H9 (cell line): ENCODE measurements around the gene MLLT3. TPM values are rescaled to one million over a fixed set of nuclear protein-coding genes. Genes with fewer than 3 reads are reported as not detected.

Experiments used
- DNase-seq: peaks from one replicate; pipeline ENCODE4 v3.0.0-alpha.2; 2017
- H2AFZ ChIP-seq: one replicate; pipeline ENCODE4 v1.6.1; 2013; ENCODE audit warnings: mild to moderate bottlenecking, low read length, control low read depth, moderate library complexity
- H2AK5ac ChIP-seq: 2 replicates; pipeline ENCODE4 v1.6.1; 2013; ENCODE audit warnings: low read length, control low read depth, mixed read lengths; ENCODE audit not compliant: insufficient read length
- H2BK120ac ChIP-seq: one replicate; pipeline ENCODE4 v1.6.1; 2013; ENCODE audit warnings: low read depth, mild to moderate bottlenecking, low read length, control low read depth, inconsistent platforms; ENCODE audit not compliant: poor library complexity, severe bottlenecking
- H2BK12ac ChIP-seq: 2 replicates; pipeline ENCODE4 v1.6.1; 2013; ENCODE audit warnings: low read length, control low read depth, mixed read lengths, low read depth; ENCODE audit not compliant: insufficient read length
- H2BK15ac ChIP-seq: 2 replicates; pipeline ENCODE4 v1.6.1; 2013; ENCODE audit warnings: low read depth, low read length, control low read depth
- H2BK20ac ChIP-seq: one replicate; pipeline ENCODE4 v1.6.1; 2013; ENCODE audit warnings: low read depth, mild to moderate bottlenecking, low read length, control low read depth, inconsistent platforms; ENCODE audit not compliant: poor library complexity, severe bottlenecking
- H2BK5ac ChIP-seq: 2 replicates; pipeline ENCODE4 v1.6.1; 2013; ENCODE audit warnings: low read length, control low read depth, mixed read lengths; ENCODE audit not compliant: insufficient read length
- H3K14ac ChIP-seq: 2 replicates; pipeline ENCODE4 v1.6.1; 2013; ENCODE audit warnings: low read length, control low read depth; ENCODE audit not compliant: insufficient read depth
- H3K18ac ChIP-seq: 2 replicates; pipeline ENCODE4 v1.6.1; 2013; ENCODE audit warnings: low read depth, mild to moderate bottlenecking, mixed read lengths, low read length, control low read depth; ENCODE audit not compliant: insufficient read length
- H3K23ac ChIP-seq: 2 replicates; pipeline ENCODE4 v1.6.1; 2013; ENCODE audit warnings: low read length, control low read depth, mixed read lengths, low read depth; ENCODE audit not compliant: insufficient read length
- H3K23me2 ChIP-seq: 2 replicates; pipeline ENCODE4 v1.6.1; 2013; ENCODE audit warnings: low read depth, mild to moderate bottlenecking, mixed read lengths, low read length, control low read depth; ENCODE audit not compliant: insufficient read length, poor library complexity, severe bottlenecking
- H3K27ac ChIP-seq: 2 replicates; pipeline ENCODE4 v1.5.1; 2013; ENCODE audit warnings: low read length, control low read depth, mixed read lengths, low read depth; ENCODE audit not compliant: insufficient read length
- H3K27me3 ChIP-seq: 2 replicates; pipeline ENCODE4 v1.6.1; 2013; ENCODE audit warnings: low read length, control low read depth, inconsistent platforms; ENCODE audit not compliant: insufficient read depth
- H3K4ac ChIP-seq: 2 replicates; pipeline ENCODE4 v1.6.1; 2013; ENCODE audit warnings: low read depth, mild to moderate bottlenecking, control low read depth, inconsistent platforms, low read length, moderate library complexity
- H3K4me1 ChIP-seq: 2 replicates; pipeline ENCODE4 v1.6.1; 2013; ENCODE audit warnings: low read length, control low read depth, inconsistent platforms; ENCODE audit not compliant: insufficient read depth
- H3K4me2 ChIP-seq: 2 replicates; pipeline ENCODE4 v1.6.1; 2013; ENCODE audit warnings: low read length, control low read depth, mixed read lengths; ENCODE audit not compliant: insufficient read length, insufficient read depth
- H3K56ac ChIP-seq: 2 replicates; pipeline ENCODE4 v1.6.1; 2013; ENCODE audit warnings: low read depth, mild to moderate bottlenecking, mixed read lengths, low read length, control low read depth; ENCODE audit not compliant: insufficient read length
- H3K79me1 ChIP-seq: 2 replicates; pipeline ENCODE4 v1.6.1; 2013; ENCODE audit warnings: low read depth, mild to moderate bottlenecking, moderate library complexity, low read length, control low read depth, inconsistent platforms; ENCODE audit not compliant: insufficient read depth, poor library complexity, severe bottlenecking
- H3K79me2 ChIP-seq: 2 replicates; pipeline ENCODE4 v1.6.1; 2013; ENCODE audit warnings: low read length, control low read depth, inconsistent platforms; ENCODE audit not compliant: insufficient read depth
- H3K9ac ChIP-seq: 2 replicates; pipeline ENCODE4 v1.6.1; 2013; ENCODE audit warnings: low read length, control low read depth, mixed read lengths; ENCODE audit not compliant: insufficient read length; ENCODE audit errors: extremely low read depth
- H3K9me3 ChIP-seq: one replicate; pipeline ENCODE4 v1.6.1; 2013; ENCODE audit warnings: low read depth, low read length, inconsistent platforms; ENCODE audit not compliant: control insufficient read depth
- H3T11ph ChIP-seq: one replicate; pipeline ENCODE4 v1.6.1; 2013; ENCODE audit warnings: mild to moderate bottlenecking, low read length, control low read depth, inconsistent platforms
- H4K20me1 ChIP-seq: one replicate; pipeline ENCODE4 v1.6.1; 2013; ENCODE audit not compliant: control insufficient read depth, insufficient read length, insufficient read depth
- H4K5ac ChIP-seq: 2 replicates; pipeline ENCODE4 v1.6.1; 2013; ENCODE audit warnings: low read depth, mild to moderate bottlenecking, mixed read lengths, low read length, control low read depth; ENCODE audit not compliant: insufficient read length
- H4K8ac ChIP-seq: replicated peaks from 2 replicates; pipeline ENCODE4 v1.6.1; 2013; ENCODE audit warnings: low read length, control low read depth, mixed read lengths, low read depth; ENCODE audit not compliant: insufficient read length
- H4K91ac ChIP-seq: 2 replicates; pipeline ENCODE4 v1.6.1; 2013; ENCODE audit warnings: low read depth, mild to moderate bottlenecking, moderate library complexity, mixed read lengths, low read length, control low read depth; ENCODE audit not compliant: insufficient read length
- H3K27ac Mint-ChIP-seq, 3 experiments: 2 replicates in 2 of 3; 3 replicates in 1 of 3; pipeline ENCODE4 v1.8.0; 2020 to 2021; ENCODE audit warnings: mixed read lengths in 3 of 3, mild to moderate bottlenecking in 1 of 3, moderate library complexity in 1 of 3
- H3K27me3 Mint-ChIP-seq: 2 replicates; pipeline ENCODE4 v1.8.0; 2021; ENCODE audit warnings: low read depth, mild to moderate bottlenecking, moderate library complexity, mixed read lengths
- H3K36me3 Mint-ChIP-seq, 3 experiments: 2 replicates in 2 of 3; 3 replicates in 1 of 3; pipeline ENCODE4 v1.8.0; 2020 to 2021; ENCODE audit warnings: low read depth in 3 of 3, mixed read lengths in 3 of 3; ENCODE audit not compliant: insufficient read depth in 1 of 3
- H3K4me1 Mint-ChIP-seq, 2 experiments: 2 replicates each; pipeline ENCODE4 v1.8.0; 2020; ENCODE audit warnings: mixed read lengths in 2 of 2
- H3K4me3 Mint-ChIP-seq, 2 experiments: 2 replicates in 1 of 2; 3 replicates in 1 of 2; pipeline ENCODE4 v1.8.0; 2020 to 2021; ENCODE audit warnings: mild to moderate bottlenecking in 2 of 2, mixed read lengths in 2 of 2, moderate library complexity in 1 of 2
- H3K9me3 Mint-ChIP-seq, 2 experiments: 2 replicates in 1 of 2; 3 replicates in 1 of 2; pipeline ENCODE4 v1.8.0; 2020; ENCODE audit warnings: mild to moderate bottlenecking in 2 of 2, mixed read lengths in 2 of 2, moderate library complexity in 1 of 2
- CTCF ChIP-seq: fragments of 200-600 bp; sonication (generic); conservative IDR thresholded peaks from 3 replicates; pipeline ENCODE4 v1.8.0; 2021; ENCODE audit warnings: antibody characterized with exemption, mild to moderate bottlenecking
- WGBS: extraction: QIAGEN DNeasy Blood & Tissue Kit; methylation state at CpG from one replicate; pipeline ENCODE4 v1.1.7; 2013; ENCODE audit warnings: missing lambda C conversion rate, low lambda C conversion rate, mixed read lengths; ENCODE audit not compliant: insufficient read length; ENCODE audit errors: extremely low coverage; 5-methylcytosine and 5-hydroxymethylcytosine counted together
- total RNA-seq: library from RNA; stranded (reverse); gene quantifications from 2 replicates; pipeline ENCODE4 v1.2.1, GENCODE V29; 2021

Gene MLLT3
- total RNA-seq, 1 experiment from 2014 or later: 3.9 TPM

GRCh38 chr9:20333991-20334390 lies 288.3 kb downstream of the MLLT3 start:
- no CpG with 5 or more reads among the region's 5 CpGs for WGBS
- H3K18ac ChIP-seq: no peak overlapping the region
- no peak overlapping the region for H4K5ac ChIP-seq
- no peak overlapping the region for H3K14ac ChIP-seq
- no peaks in the 10 kb centered on the region for H3K9me3 ChIP-seq
- H4K20me1 ChIP-seq: no peaks in the 10 kb centered on the region
- no peak overlapping the region for H3K23ac ChIP-seq
- H3K9me3 Mint-ChIP-seq: peaks cover 6 to 8% of the 10 kb centered on the region in 2 experiments; a peak in 3 of 5 replicates
- H3K27me3 Mint-ChIP-seq: no peaks in the 10 kb centered on the region
- no peak overlapping the region for H2BK5ac ChIP-seq
- no peak overlapping the region for H2BK12ac ChIP-seq
- no peak overlapping the region for H2BK15ac ChIP-seq
- H3K23me2 ChIP-seq: no peaks in the 10 kb centered on the region
- H3K36me3 Mint-ChIP-seq: peaks cover 0 to 5% (median 2%) of the 10 kb centered on the region in 3 experiments; a peak in 1 of 7 replicates
- H3T11ph ChIP-seq: no peak overlapping the region
- H3K4me3 Mint-ChIP-seq: no peak overlapping the region
- H4K8ac ChIP-seq: no peak overlapping the region
- no peak overlapping the region for H2AK5ac ChIP-seq
- no peaks in the 10 kb centered on the region for H3K79me2 ChIP-seq
- H3K27ac Mint-ChIP-seq: no peak overlapping the region
- H3K56ac ChIP-seq: no peak overlapping the region
- no peak overlapping the region for H2AFZ ChIP-seq
- no peaks in the 10 kb centered on the region for H3K79me1 ChIP-seq
- H3K4me1 ChIP-seq: no peaks in the 10 kb centered on the region
- no peak for TF ChIP-seq CTCF
- H3K27ac ChIP-seq: no peak overlapping the region
- no peak for DNase-seq
- H2BK20ac ChIP-seq: no peak overlapping the region
- H3K9ac ChIP-seq: no peak overlapping the region
- H3K4me1 Mint-ChIP-seq: peaks cover 0 to 4% of the 10 kb centered on the region in 2 experiments; a peak in 1 of 4 replicates
- H3K27me3 ChIP-seq: no peaks in the 10 kb centered on the region
- H3K4ac ChIP-seq: no peak overlapping the region
- no peak overlapping the region for H2BK120ac ChIP-seq
- no peak overlapping the region for H4K91ac ChIP-seq
- no peak overlapping the region for H3K4me2 ChIP-seq
